ENCODE results near the gene MOB2. TPM values are rescaled to one million over a fixed set of nuclear protein-coding genes. Genes with fewer than 3 reads are reported as not detected.

MOB2 gene
- total RNA-seq, 1 donor = 16.8 TPM

GRCh38 chr11:1478011-1478410 is 8.6 kb downstream of the MOB2 start:
- H3K4me3 ChIP-seq (ENCODE audit: low read depth, low read length) = no peak overlapping the region
- no peak for TF ChIP-seq CTCF (IDR thresholded peaks at IDR 0.05; ENCODE audit: insufficient read depth, low read depth, low read length)
- no peak for DNase-seq (ENCODE audit: low read depth)

- no peak for TF ChIP-seq CTCF (IDR thresholded peaks at IDR 0.05; ENCODE audit: insufficient read depth, low read depth, low read length)
- DNase-seq (ENCODE audit: low read depth) = no peak
- no peak overlapping the region for H3K4me3 ChIP-seq (ENCODE audit: low read depth, low read length)
These were observed 9.4 kb downstream of the MOB2 start for GRCh38 chr11:1476940-1477736.

- H3K4me3 ChIP-seq (ENCODE audit: low read depth, low read length) = no peak overlapping the region
- DNase-seq (ENCODE audit: low read depth) = no peak
- TF ChIP-seq CTCF (IDR thresholded peaks at IDR 0.05; ENCODE audit: insufficient read depth, low read depth, low read length) = no peak
These were observed 10.7 kb downstream of the MOB2 start for GRCh38 chr11:1475841-1476240.

GRCh38 chr11:1473786-1474185 is 12.8 kb downstream of the MOB2 start:
- H3K4me3 ChIP-seq (ENCODE audit: low read depth, low read length) = no peak overlapping the region
- TF ChIP-seq CTCF (IDR thresholded peaks at IDR 0.05; ENCODE audit: insufficient read depth, low read depth, low read length) = no peak
- no peak for DNase-seq (ENCODE audit: low read depth)

GRCh38 chr11:1473011-1473628 is 13.5 kb downstream of the MOB2 start:
- no peak for TF ChIP-seq CTCF (IDR thresholded peaks at IDR 0.05; ENCODE audit: insufficient read depth, low read depth, low read length)
- DNase-seq (ENCODE audit: low read depth) = no peak
- no peak overlapping the region for H3K4me3 ChIP-seq (ENCODE audit: low read depth, low read length)

- TF ChIP-seq CTCF (IDR thresholded peaks at IDR 0.05; ENCODE audit: insufficient read depth, low read depth, low read length) = no peak
- DNase-seq (ENCODE audit: low read depth) = no peak
- H3K4me3 ChIP-seq (ENCODE audit: low read depth, low read length) = no peak overlapping the region
These were observed 14.2 kb downstream of the MOB2 start for GRCh38 chr11:1472180-1473005.
